Measurements from ENCODE around the gene DACT3. TPM values are rescaled to one million over a fixed set of nuclear protein-coding genes. Genes with fewer than 3 reads are reported as not detected.
A peak's percentile ranks its signal among the peaks of the same experiment; 100 is the strongest.

DACT3 gene
- total and polyA plus RNA-seq, 2 of the 13 experiments (the other 11 are each of a cell fraction or from before 2014, with no cell fraction given), result 0.04 TPM; not detected in 1

GRCh38 chr19:46704379-46705076, 43.5 kb upstream of the DACT3 start (continued):
- TF ChIP-seq ARNTL (CRISPR knock-in tag; IDR thresholded peaks at IDR 0.05) (no peak), ZBTB33 (CRISPR knock-in tag; IDR thresholded peaks at IDR 0.05) (peak; percentile 88; the same call in 1 of the 2 replicates), BCLAF1 (IDR thresholded peaks at IDR 0.05) (no peak), ZGPAT (CRISPR knock-in tag; IDR thresholded peaks at IDR 0.05) (0 out of 2 replicates have a peak, but pooled peaks have one; percentile 24), ZFP41 (CRISPR knock-in tag; IDR thresholded peaks at IDR 0.05; ENCODE audit: borderline replicate concordance) (no peak), ZNF335 (CRISPR knock-in tag; IDR thresholded peaks at IDR 0.05) (no peak)

All from HepG2 (cell line).